ENCODE measurements around the gene RGS21.

The RGS21 gene

DNA sequence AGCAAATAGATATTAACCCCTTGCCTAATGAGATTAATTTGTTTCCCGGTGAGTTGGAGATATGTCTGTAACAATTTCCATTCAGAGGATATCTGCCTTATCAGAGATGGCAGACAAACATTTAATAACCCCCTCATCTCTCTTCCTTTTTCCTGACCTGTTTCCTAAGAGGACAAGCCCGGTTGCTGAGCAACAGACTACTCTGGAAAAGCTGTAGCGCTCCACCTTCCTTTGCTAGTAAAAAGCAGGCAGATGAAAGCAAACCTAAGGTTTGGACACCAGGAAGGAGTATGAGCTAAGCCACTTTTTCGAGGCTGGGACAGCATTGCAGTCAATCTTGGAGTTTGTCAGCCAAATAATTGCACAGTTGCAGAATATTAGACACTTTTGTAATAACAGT, 82.4 kb downstream of the RGS21 start:
- TF ChIP-seq, protein P1, sequence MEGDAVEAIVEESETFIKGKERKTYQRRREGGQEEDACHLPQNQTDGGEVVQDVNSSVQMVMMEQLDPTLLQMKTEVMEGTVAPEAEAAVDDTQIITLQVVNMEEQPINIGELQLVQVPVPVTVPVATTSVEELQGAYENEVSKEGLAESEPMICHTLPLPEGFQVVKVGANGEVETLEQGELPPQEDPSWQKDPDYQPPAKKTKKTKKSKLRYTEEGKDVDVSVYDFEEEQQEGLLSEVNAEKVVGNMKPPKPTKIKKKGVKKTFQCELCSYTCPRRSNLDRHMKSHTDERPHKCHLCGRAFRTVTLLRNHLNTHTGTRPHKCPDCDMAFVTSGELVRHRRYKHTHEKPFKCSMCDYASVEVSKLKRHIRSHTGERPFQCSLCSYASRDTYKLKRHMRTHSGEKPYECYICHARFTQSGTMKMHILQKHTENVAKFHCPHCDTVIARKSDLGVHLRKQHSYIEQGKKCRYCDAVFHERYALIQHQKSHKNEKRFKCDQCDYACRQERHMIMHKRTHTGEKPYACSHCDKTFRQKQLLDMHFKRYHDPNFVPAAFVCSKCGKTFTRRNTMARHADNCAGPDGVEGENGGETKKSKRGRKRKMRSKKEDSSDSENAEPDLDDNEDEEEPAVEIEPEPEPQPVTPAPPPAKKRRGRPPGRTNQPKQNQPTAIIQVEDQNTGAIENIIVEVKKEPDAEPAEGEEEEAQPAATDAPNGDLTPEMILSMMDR (IDR thresholded peaks at IDR 0.05; ENCODE audit: poor library complexity, severe bottlenecking): no peak
- DNase-seq (ENCODE audit: low spot score): no peak
- no peaks in the 10 kb centered on the region for H3K27me3 ChIP-seq (ENCODE audit: insufficient read depth, poor library complexity, severe bottlenecking)

GRCh38 chr1:192401825-192402224, 85.0 kb downstream of the RGS21 start:
- no peaks in the 10 kb centered on the region for H3K27me3 ChIP-seq (ENCODE audit: insufficient read depth, poor library complexity, severe bottlenecking)
- no peaks in the 10 kb centered on the region for H3K36me3 ChIP-seq (ENCODE audit: low read depth)
- ATAC-seq (ENCODE audit: low read depth) (peak; percentile 46; the same call in 2 of the 3 replicates), DNase-seq (ENCODE audit: low spot score) (no peak)
- TF ChIP-seq, protein P1 (IDR thresholded peaks at IDR 0.05; ENCODE audit: poor library complexity, severe bottlenecking): no peak
- peaks cover 6% of the 10 kb centered on the region for H3K4me1 ChIP-seq (ENCODE audit: insufficient read depth, poor library complexity, severe bottlenecking)
- no peak overlapping the region for H3K4me3 ChIP-seq (ENCODE audit: severe bottlenecking)
- H3K9me3 ChIP-seq (ENCODE audit: severe bottlenecking): no peaks in the 10 kb centered on the region
- H3K27ac ChIP-seq (ENCODE audit: poor library complexity, severe bottlenecking): no peak overlapping the region

More for the DNA sequence above, 82.4 kb downstream of the RGS21 start:
- peaks cover 6% of the 10 kb centered on the region for H3K4me1 ChIP-seq (ENCODE audit: insufficient read depth, poor library complexity, severe bottlenecking)
- no peak overlapping the region for H3K27ac ChIP-seq (ENCODE audit: poor library complexity, severe bottlenecking)
- H3K4me3 ChIP-seq (ENCODE audit: severe bottlenecking): no peak overlapping the region
- H3K36me3 ChIP-seq (ENCODE audit: low read depth): no peaks in the 10 kb centered on the region
- no peaks in the 10 kb centered on the region for H3K9me3 ChIP-seq (ENCODE audit: severe bottlenecking)
- ATAC-seq (ENCODE audit: low read depth): no peak

- H3K4me3 ChIP-seq (ENCODE audit: severe bottlenecking): no peak overlapping the region
- DNase-seq (ENCODE audit: low spot score): no peak
- H3K27me3 ChIP-seq (ENCODE audit: insufficient read depth, poor library complexity, severe bottlenecking): no peaks in the 10 kb centered on the region
- H3K36me3 ChIP-seq (ENCODE audit: low read depth): no peaks in the 10 kb centered on the region
- H3K9me3 ChIP-seq (ENCODE audit: severe bottlenecking): no peaks in the 10 kb centered on the region
- ATAC-seq (ENCODE audit: low read depth): no peak
- peaks cover 6% of the 10 kb centered on the region for H3K4me1 ChIP-seq (ENCODE audit: insufficient read depth, poor library complexity, severe bottlenecking)
- TF ChIP-seq, protein P1 (IDR thresholded peaks at IDR 0.05; ENCODE audit: poor library complexity, severe bottlenecking): no peak
- no peak overlapping the region for H3K27ac ChIP-seq (ENCODE audit: poor library complexity, severe bottlenecking)
Observed at GRCh38 chr1:192402571-192402970, 85.8 kb downstream of the RGS21 start.

- H3K27me3 ChIP-seq (ENCODE audit: insufficient read depth, poor library complexity, severe bottlenecking): no peaks in the 10 kb centered on the region
- DNase-seq (ENCODE audit: low spot score): no peak
- H3K4me3 ChIP-seq (ENCODE audit: severe bottlenecking): no peak overlapping the region
- H3K4me1 ChIP-seq (ENCODE audit: insufficient read depth, poor library complexity, severe bottlenecking): peaks cover 3% of the 10 kb centered on the region
- no peaks in the 10 kb centered on the region for H3K36me3 ChIP-seq (ENCODE audit: low read depth)
- TF ChIP-seq, protein P1 (IDR thresholded peaks at IDR 0.05; ENCODE audit: poor library complexity, severe bottlenecking): no peak
- H3K27ac ChIP-seq (ENCODE audit: poor library complexity, severe bottlenecking): no peak overlapping the region
- no peaks in the 10 kb centered on the region for H3K9me3 ChIP-seq (ENCODE audit: severe bottlenecking)
- ATAC-seq (ENCODE audit: low read depth): no peak
Observed at GRCh38 chr1:192407206-192407605, 90.4 kb downstream of the RGS21 start.

All from RWPE2 (cell line).